ENCODE measurements around the gene ZNF541. TPM values are rescaled to one million over a fixed set of nuclear protein-coding genes. Genes with fewer than 3 reads are reported as not detected.

The ZNF541 gene, protein sequence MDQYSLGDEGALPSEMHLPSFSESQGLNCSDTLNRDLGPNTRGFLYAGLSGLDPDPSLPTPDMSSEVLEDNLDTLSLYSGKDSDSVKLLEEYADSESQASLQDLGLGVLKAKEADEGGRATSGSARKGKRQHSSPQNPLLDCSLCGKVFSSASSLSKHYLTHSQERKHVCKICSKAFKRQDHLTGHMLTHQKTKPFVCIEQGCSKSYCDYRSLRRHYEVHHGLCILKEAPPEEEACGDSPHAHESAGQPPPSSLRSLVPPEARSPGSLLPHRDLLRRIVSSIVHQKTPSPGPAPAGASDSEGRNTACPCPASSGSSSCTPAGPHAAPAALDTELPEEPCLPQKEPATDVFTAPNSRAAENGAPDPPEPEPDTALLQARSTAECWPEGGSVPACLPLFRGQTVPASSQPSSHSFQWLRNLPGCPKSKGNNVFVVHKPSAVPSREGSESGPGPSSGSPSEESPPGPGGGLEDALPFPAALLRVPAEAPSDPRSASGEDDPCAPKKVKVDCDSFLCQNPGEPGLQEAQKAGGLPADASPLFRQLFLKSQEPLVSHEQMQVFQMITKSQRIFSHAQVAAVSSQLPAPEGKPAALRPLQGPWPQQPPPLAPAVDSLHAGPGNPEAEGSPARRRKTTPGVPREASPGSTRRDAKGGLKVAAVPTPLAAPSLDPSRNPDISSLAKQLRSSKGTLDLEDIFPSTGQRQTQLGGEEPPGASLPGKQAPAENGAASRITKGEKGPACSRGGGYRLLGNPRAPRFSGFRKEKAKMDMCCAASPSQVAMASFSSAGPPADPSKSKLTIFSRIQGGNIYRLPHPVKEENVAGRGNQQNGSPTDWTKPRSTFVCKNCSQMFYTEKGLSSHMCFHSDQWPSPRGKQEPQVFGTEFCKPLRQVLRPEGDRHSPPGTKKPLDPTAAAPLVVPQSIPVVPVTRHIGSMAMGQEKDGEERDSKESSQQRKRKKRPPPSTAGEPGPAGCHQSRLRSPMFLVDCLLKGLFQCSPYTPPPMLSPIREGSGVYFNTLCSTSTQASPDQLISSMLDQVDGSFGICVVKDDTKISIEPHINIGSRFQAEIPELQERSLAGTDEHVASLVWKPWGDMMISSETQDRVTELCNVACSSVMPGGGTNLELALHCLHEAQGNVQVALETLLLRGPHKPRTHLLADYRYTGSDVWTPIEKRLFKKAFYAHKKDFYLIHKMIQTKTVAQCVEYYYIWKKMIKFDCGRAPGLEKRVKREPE (N-terminal part only)
- not detected in 2 replicates for total RNA-seq (2014; rRNA removed; shearing (Covaris generic); ENCODE audit: low replicate concordance)

DNA sequence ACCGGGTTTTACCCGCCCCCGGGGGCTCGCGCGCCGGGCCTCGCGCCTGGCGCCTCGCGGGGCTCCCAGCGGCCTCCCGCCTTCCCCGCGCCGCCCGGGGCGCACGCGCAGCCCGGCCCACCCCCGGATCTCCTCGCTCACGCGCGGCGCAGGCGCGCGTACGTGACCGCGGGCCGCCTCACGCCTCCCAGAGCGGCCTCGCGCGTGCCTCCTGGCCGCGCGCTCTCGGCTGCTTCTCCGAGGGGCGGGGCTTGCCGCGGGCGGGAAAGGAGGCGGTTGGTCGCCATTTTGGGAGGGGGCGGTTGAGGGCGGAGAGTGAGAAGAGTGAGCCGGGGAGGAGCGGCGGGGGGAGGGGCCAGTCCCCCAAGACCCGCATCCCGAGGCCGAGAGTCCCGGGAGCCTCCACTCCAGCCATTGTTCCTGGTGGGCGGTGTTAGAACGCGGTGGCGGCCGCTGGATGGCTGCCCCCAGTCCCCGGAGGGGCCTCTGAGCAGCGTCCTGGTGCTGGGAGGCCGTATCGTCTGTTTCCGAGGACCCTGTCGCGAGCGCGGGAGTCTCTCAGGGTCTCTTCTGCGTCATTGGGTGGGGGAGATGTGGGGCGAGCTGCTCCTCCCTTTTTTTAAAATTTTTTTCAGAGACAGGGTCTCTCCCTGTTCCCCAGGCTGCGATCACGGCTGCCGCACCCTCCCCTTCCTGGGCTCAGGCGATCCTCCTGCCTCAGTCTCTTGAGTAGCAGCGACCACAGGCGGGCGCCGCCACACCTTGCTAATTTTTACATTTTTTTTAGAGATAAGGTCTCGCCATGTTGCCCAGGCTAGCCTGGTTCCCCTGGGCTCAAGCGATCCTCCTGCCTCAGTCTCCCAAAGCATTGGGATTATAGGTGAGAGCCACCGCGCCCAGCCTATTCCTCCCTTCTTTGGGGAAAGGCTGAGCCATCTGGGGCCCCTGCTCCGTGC lies at the start of gene ZNF541:
Gene ZNF541, minus strand, starts transcription at position 78 of the 956 bp plus-strand sequence. CDS start 17,292 bp downstream, outside the sequence.
- Histone ChIP-seq H3K9me2 (replicated peaks; ENCODE audit: insufficient read depth, low read length) (no peaks in the 10 kb centered on the region), H3K4me3 (ENCODE audit: low read length) (no peak within 1 kb of the TSS), H3K9ac (ENCODE audit: low read length) (no peak within 1 kb of the TSS), H3K9me3 (ENCODE audit: low read length) (no peaks in the 10 kb centered on the region), H3K27me3 (ENCODE audit: low read length) (no peaks in the 10 kb centered on the region), H4K20me1 (ENCODE audit: insufficient read depth, low read depth, low read length) (no peaks in the 10 kb centered on the region), H3K4me1 (ENCODE audit: low read length) (no peaks in the 10 kb centered on the region), H3K4me2 (ENCODE audit: low read depth, low read length, poor library complexity, severe bottlenecking) (no peak within 1 kb of the TSS), H3K79me2 (ENCODE audit: low read length) (no peaks in the 10 kb centered on the region), H2AFZ (ENCODE audit: low read length) (no peak within 1 kb of the TSS), H3K27ac (ENCODE audit: low read length) (no peak within 1 kb of the TSS), H3K36me3 (ENCODE audit: insufficient read depth, low read length) (no peaks in the 10 kb centered on the region)
- no peak for DNase-seq

DNA sequence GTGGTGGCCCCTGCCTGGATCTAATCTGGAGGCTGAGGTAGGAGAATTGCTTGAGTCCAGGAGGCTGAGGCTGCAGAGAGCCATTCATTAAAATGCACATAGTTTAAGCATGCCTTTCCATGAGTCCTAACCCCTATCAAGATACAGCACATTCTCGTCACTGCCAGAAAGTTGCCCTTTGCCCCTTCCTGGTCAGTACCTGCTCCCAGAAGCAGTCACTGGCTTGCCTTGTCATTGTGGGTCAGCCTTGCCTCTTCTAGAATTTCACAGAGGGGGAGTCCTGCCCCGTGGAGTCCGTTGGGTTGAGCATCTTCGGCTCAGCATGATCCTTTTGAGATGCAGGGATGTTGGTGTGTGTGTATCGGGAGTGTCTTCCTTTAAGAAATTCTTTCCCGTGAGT lies 46.8 kb upstream of the ZNF541 start:
- no peak overlapping the region for H3K9ac ChIP-seq (ENCODE audit: low read length)
- H3K79me2 ChIP-seq (ENCODE audit: low read length): peaks cover 82% of the 10 kb centered on the region
- no peaks in the 10 kb centered on the region for H3K27me3 ChIP-seq (ENCODE audit: low read length)
- no peaks in the 10 kb centered on the region for H3K4me1 ChIP-seq (ENCODE audit: low read length)
- no peak overlapping the region for H3K27ac ChIP-seq (ENCODE audit: low read length)
- H3K36me3 ChIP-seq (ENCODE audit: insufficient read depth, low read length): no peaks in the 10 kb centered on the region
- no peak overlapping the region for H3K4me3 ChIP-seq (ENCODE audit: low read length)
- DNase-seq: no peak
- H3K9me3 ChIP-seq (ENCODE audit: low read length): no peaks in the 10 kb centered on the region
- H4K20me1 ChIP-seq (ENCODE audit: insufficient read depth, low read depth, low read length): peaks cover 19% of the 10 kb centered on the region; the same call in 1 of the 2 replicates
- no peak overlapping the region for H3K4me2 ChIP-seq (ENCODE audit: low read depth, low read length, poor library complexity, severe bottlenecking)
- no peak overlapping the region for H2AFZ ChIP-seq (ENCODE audit: low read length)
- no peaks in the 10 kb centered on the region for H3K9me2 ChIP-seq (replicated peaks; ENCODE audit: insufficient read depth, low read length)

- Histone ChIP-seq H2AFZ (ENCODE audit: low read length) (no peak overlapping the region), H4K20me1 (ENCODE audit: insufficient read depth, low read depth, low read length) (peaks cover 22% of the 10 kb centered on the region; the same call in 1 of the 2 replicates), H3K27ac (ENCODE audit: low read length) (no peak overlapping the region), H3K27me3 (ENCODE audit: low read length) (no peaks in the 10 kb centered on the region), H3K9me3 (ENCODE audit: low read length) (no peaks in the 10 kb centered on the region), H3K4me3 (ENCODE audit: low read length) (no peak overlapping the region), H3K9me2 (replicated peaks; ENCODE audit: insufficient read depth, low read length) (no peaks in the 10 kb centered on the region), H3K9ac (ENCODE audit: low read length) (no peak overlapping the region), H3K4me1 (ENCODE audit: low read length) (no peaks in the 10 kb centered on the region), H3K79me2 (ENCODE audit: low read length) (peaks cover 82% of the 10 kb centered on the region), H3K4me2 (ENCODE audit: low read depth, low read length, poor library complexity, severe bottlenecking) (no peak overlapping the region), H3K36me3 (ENCODE audit: insufficient read depth, low read length) (no peaks in the 10 kb centered on the region)
- DNase-seq: no peak
Measured at GRCh38 chr19:47618771-47619170, 45.8 kb upstream of the ZNF541 start.

- no peaks in the 10 kb centered on the region for H3K9me3 ChIP-seq (ENCODE audit: low read length)
- no peak for DNase-seq
- no peak overlapping the region for H3K27ac ChIP-seq (ENCODE audit: low read length)
- no peaks in the 10 kb centered on the region for H3K36me3 ChIP-seq (ENCODE audit: insufficient read depth, low read length)
- H3K9me2 ChIP-seq (replicated peaks; ENCODE audit: insufficient read depth, low read length): no peaks in the 10 kb centered on the region
- H3K4me1 ChIP-seq (ENCODE audit: low read length): peaks cover 2% of the 10 kb centered on the region; the same call in 1 of the 2 replicates
- H3K4me2 ChIP-seq (ENCODE audit: low read depth, low read length, poor library complexity, severe bottlenecking): no peak overlapping the region
- no peak overlapping the region for H2AFZ ChIP-seq (ENCODE audit: low read length)
- H3K79me2 ChIP-seq (ENCODE audit: low read length): peaks cover 93% of the 10 kb centered on the region
- peaks cover 36% of the 10 kb centered on the region; the same call in 1 of the 2 replicates for H4K20me1 ChIP-seq (ENCODE audit: insufficient read depth, low read depth, low read length)
- no peaks in the 10 kb centered on the region for H3K27me3 ChIP-seq (ENCODE audit: low read length)
- H3K4me3 ChIP-seq (ENCODE audit: low read length): no peak overlapping the region
- H3K9ac ChIP-seq (ENCODE audit: low read length): no peak overlapping the region
Measured at GRCh38 chr19:47615714-47616113, 42.8 kb upstream of the ZNF541 start.

- Histone ChIP-seq H3K79me2 (ENCODE audit: low read length) (peaks cover 95% of the 10 kb centered on the region), H3K27ac (ENCODE audit: low read length) (no peak overlapping the region), H3K27me3 (ENCODE audit: low read length) (no peaks in the 10 kb centered on the region), H2AFZ (ENCODE audit: low read length) (no peak overlapping the region), H4K20me1 (ENCODE audit: insufficient read depth, low read depth, low read length) (peaks cover 41% of the 10 kb centered on the region; the same call in 1 of the 2 replicates), H3K4me2 (ENCODE audit: low read depth, low read length, poor library complexity, severe bottlenecking) (no peak overlapping the region), H3K9me2 (replicated peaks; ENCODE audit: insufficient read depth, low read length) (no peaks in the 10 kb centered on the region), H3K9me3 (ENCODE audit: low read length) (no peaks in the 10 kb centered on the region), H3K4me3 (ENCODE audit: low read length) (no peak overlapping the region), H3K4me1 (ENCODE audit: low read length) (peaks cover 7% of the 10 kb centered on the region), H3K9ac (ENCODE audit: low read length) (no peak overlapping the region), H3K36me3 (ENCODE audit: insufficient read depth, low read length) (no peaks in the 10 kb centered on the region)
- no peak for DNase-seq
Measured at GRCh38 chr19:47615230-47615629, 42.3 kb upstream of the ZNF541 start.

GRCh38 chr19:47614559-47614958 lies 41.6 kb upstream of the ZNF541 start:
- peaks cover 7% of the 10 kb centered on the region for H3K4me1 ChIP-seq (ENCODE audit: low read length)
- H2AFZ ChIP-seq (ENCODE audit: low read length): no peak overlapping the region
- peaks cover 95% of the 10 kb centered on the region for H3K79me2 ChIP-seq (ENCODE audit: low read length)
- H3K9ac ChIP-seq (ENCODE audit: low read length): no peak overlapping the region
- H3K9me2 ChIP-seq (replicated peaks; ENCODE audit: insufficient read depth, low read length): no peaks in the 10 kb centered on the region
- no peak overlapping the region for H3K4me3 ChIP-seq (ENCODE audit: low read length)
- H3K27me3 ChIP-seq (ENCODE audit: low read length): no peaks in the 10 kb centered on the region
- no peak for DNase-seq
- H4K20me1 ChIP-seq (ENCODE audit: insufficient read depth, low read depth, low read length): peaks cover 44% of the 10 kb centered on the region; the same call in 1 of the 2 replicates
- H3K9me3 ChIP-seq (ENCODE audit: low read length): no peaks in the 10 kb centered on the region
- no peak overlapping the region for H3K4me2 ChIP-seq (ENCODE audit: low read depth, low read length, poor library complexity, severe bottlenecking)
- no peak overlapping the region for H3K27ac ChIP-seq (ENCODE audit: low read length)
- no peaks in the 10 kb centered on the region for H3K36me3 ChIP-seq (ENCODE audit: insufficient read depth, low read length)

GRCh38 chr19:47614021-47614295 lies 41.0 kb upstream of the ZNF541 start:
- Histone ChIP-seq H3K9me2 (replicated peaks; ENCODE audit: insufficient read depth, low read length) (no peaks in the 10 kb centered on the region), H3K27me3 (ENCODE audit: low read length) (no peaks in the 10 kb centered on the region), H3K4me2 (ENCODE audit: low read depth, low read length, poor library complexity, severe bottlenecking) (no peak overlapping the region), H3K9ac (ENCODE audit: low read length) (no peak overlapping the region), H3K27ac (ENCODE audit: low read length) (no peak overlapping the region), H3K9me3 (ENCODE audit: low read length) (no peaks in the 10 kb centered on the region), H2AFZ (ENCODE audit: low read length) (no peak overlapping the region), H3K36me3 (ENCODE audit: insufficient read depth, low read length) (no peaks in the 10 kb centered on the region), H3K79me2 (ENCODE audit: low read length) (peaks cover 96% of the 10 kb centered on the region), H4K20me1 (ENCODE audit: insufficient read depth, low read depth, low read length) (peaks cover 44% of the 10 kb centered on the region; the same call in 1 of the 2 replicates), H3K4me1 (ENCODE audit: low read length) (peaks cover 7% of the 10 kb centered on the region), H3K4me3 (ENCODE audit: low read length) (no peak overlapping the region)
- no peak for DNase-seq

Measured in Karpas-422 (cell line).